ENCODE data around the gene DENND5A. TPM values are rescaled to one million over a fixed set of nuclear protein-coding genes. Genes with fewer than 3 reads are reported as not detected.
"Not testable (repeated sequence)": the region's sequence is repeated elsewhere in the genome, so short reads cannot be mapped to it uniquely, and the experiment has no call there.

The DENND5A gene
- total and polyA plus RNA-seq, 10 donors: 20.8 to 157 (median 110) TPM

DNA sequence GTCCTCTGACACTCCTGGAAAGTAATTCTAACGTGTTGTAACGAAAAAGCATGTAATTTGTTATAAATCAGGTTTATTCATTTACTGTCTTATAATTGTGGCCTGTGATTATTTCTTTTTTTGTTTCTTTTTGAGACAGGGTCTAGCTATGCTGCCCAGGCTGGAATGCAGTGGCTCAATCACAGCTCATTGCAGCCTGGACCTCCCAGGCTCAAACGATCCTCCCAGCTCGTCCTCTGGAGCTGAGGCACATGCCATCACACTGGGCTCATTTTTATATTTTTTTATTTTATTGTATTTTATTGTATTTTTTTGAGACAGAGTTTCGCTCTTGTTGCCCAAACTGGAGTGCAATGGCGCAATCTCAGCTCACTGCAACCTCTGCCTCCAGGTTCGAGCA is 15.9 kb downstream of the DENND5A start:
- Histone ChIP-seq H3K9me3 (no peaks in the 10 kb centered on the region), H3K4me1 (peaks cover 15 to 97% (median 54%) of the 10 kb centered on the region in 6 donors), H3K27ac (peak overlapping the region in 3 of 8 donors; percentile 45 to 68 (median 54)), H3K36me3 (no peaks in the 10 kb centered on the region), H3K4me3 (no peak overlapping the region), H3K27me3 (replicated peaks in 1 of 7) (no peaks in the 10 kb centered on the region)
- TF ChIP-seq POLR2AphosphoS5 (IDR thresholded peaks at IDR 0.05): no peak
- TF ChIP-seq, protein P1, sequence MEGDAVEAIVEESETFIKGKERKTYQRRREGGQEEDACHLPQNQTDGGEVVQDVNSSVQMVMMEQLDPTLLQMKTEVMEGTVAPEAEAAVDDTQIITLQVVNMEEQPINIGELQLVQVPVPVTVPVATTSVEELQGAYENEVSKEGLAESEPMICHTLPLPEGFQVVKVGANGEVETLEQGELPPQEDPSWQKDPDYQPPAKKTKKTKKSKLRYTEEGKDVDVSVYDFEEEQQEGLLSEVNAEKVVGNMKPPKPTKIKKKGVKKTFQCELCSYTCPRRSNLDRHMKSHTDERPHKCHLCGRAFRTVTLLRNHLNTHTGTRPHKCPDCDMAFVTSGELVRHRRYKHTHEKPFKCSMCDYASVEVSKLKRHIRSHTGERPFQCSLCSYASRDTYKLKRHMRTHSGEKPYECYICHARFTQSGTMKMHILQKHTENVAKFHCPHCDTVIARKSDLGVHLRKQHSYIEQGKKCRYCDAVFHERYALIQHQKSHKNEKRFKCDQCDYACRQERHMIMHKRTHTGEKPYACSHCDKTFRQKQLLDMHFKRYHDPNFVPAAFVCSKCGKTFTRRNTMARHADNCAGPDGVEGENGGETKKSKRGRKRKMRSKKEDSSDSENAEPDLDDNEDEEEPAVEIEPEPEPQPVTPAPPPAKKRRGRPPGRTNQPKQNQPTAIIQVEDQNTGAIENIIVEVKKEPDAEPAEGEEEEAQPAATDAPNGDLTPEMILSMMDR (IDR thresholded peaks at IDR 0.05 in 8 of 11, conservative IDR thresholded peaks at IDR 0.05 in 3 of 11): no peak
- no peak for TF ChIP-seq POLR2A (IDR thresholded peaks at IDR 0.05)
- DNase-seq: no peak
- 82 to 96% (median 92%) methylated on average over 7 of the region's 7 CpGs for WGBS, 5 donors
- intact Hi-C loops (cut with DNase I; ENCODE audit: low total_unique reads): no loop called here

DNA sequence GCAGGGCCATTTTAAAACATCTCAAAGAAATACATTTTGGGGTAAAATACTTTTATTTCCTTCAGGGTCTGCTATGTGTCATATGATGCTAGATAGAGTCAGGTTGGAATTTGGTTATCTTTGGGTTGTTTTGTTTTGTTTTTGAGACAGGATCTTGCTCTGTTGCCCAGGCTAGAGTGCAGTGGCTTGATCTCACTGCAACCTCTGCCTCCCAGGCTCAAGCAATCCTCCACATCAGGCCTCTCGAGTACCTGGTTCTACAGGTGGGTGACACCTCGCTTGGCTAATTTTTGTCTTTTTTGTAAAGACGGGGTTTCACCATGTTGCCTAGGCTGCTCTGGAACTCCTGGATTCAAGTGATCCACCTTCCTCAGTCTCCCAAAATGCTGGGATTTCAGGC is 17.3 kb downstream of the DENND5A start:
- 96 to 98% (median 98%) methylated on average over 3 of the region's 3 CpGs for WGBS, 5 donors
- H3K27me3 ChIP-seq (replicated peaks in 1 of 7): no peaks in the 10 kb centered on the region
- TF ChIP-seq POLR2AphosphoS5 (IDR thresholded peaks at IDR 0.05) (no peak), POLR2A (IDR thresholded peaks at IDR 0.05) (no peak)
- TF ChIP-seq, protein P1 (IDR thresholded peaks at IDR 0.05 in 8 of 11, conservative IDR thresholded peaks at IDR 0.05 in 3 of 11): no peak
- H3K9me3 ChIP-seq: no peaks in the 10 kb centered on the region
- no peak overlapping the region for H3K4me3 ChIP-seq
- no peak overlapping the region for H3K27ac ChIP-seq
- intact Hi-C loops (cut with DNase I; ENCODE audit: low total_unique reads): no loop called here
- H3K36me3 ChIP-seq: no peaks in the 10 kb centered on the region
- no peak for DNase-seq
- H3K4me1 ChIP-seq: peaks cover 13 to 92% (median 48%) of the 10 kb centered on the region in 6 donors

DNA sequence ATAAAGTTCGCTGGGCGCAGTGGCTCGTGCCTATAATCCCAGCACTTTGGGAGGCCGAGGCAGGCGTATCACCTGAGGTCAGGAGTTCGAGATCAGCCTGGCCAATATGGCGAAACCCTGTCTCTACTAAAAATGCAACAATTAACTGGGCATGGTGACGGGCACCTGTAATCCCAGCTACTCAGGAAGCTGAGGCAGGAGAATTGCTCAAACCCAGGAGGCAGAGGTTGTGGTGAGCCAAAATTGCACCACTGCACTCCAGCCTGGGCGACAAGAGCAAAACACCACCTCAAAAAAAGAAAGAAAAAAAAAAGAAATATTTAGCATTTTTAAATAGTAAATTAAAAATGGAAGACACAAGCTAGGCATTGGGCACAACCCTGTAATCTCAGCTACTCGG is 28.9 kb downstream of the DENND5A start:
- peaks cover 6 to 55% (median 18%) of the 10 kb centered on the region in 6 donors for H3K4me1 ChIP-seq
- H3K9me3 ChIP-seq; H3K27ac ChIP-seq; intact Hi-C loops (cut with DNase I; ENCODE audit: low total_unique reads); DNase-seq; H3K36me3 ChIP-seq; H3K4me3 ChIP-seq; H3K27me3 ChIP-seq (replicated peaks in 1 of 7): not testable (repeated sequence)
- 70 to 86% (median 79%) methylated on average over 10 of the region's 10 CpGs for WGBS, 5 donors

DNA sequence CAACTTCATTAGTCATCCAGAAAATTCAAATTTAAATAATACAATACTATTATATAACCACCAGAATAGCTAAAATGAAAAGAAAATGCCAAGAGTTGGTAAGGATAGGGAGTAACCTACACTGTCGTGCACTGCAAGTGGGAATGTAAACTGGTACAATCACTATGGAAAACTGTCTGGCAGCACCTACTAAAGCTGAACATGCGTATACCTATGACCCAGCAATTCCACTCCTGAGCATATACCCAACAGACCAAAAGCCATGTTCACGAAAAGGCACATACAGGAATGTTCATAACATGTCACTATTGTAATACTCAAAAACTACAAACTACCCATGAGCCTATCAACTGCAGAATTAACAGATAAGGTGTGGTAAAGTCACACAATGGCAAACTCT is 32.7 kb downstream of the DENND5A start:
- H3K4me1 ChIP-seq: peaks cover 12 to 78% (median 31%) of the 10 kb centered on the region in 6 donors
- intact Hi-C loops (cut with DNase I; ENCODE audit: low total_unique reads): no loop called here
- TF ChIP-seq, protein P1 (IDR thresholded peaks at IDR 0.05 in 8 of 11, conservative IDR thresholded peaks at IDR 0.05 in 3 of 11): no peak
- TF ChIP-seq POLR2A (IDR thresholded peaks at IDR 0.05): no peak
- no peak for TF ChIP-seq POLR2AphosphoS5 (IDR thresholded peaks at IDR 0.05)
- H3K27me3 ChIP-seq (replicated peaks in 1 of 7): no peaks in the 10 kb centered on the region
- 84 to 89% (median 86%) methylated on average over 3 of the region's 3 CpGs for WGBS, 5 donors
- no peaks in the 10 kb centered on the region for H3K36me3 ChIP-seq
- peak overlapping the region in 6 of 8 donors; percentile 60 to 81 (median 78) for H3K27ac ChIP-seq
- no peak for DNase-seq
- H3K9me3 ChIP-seq: peaks cover 0 to 7% (median 0%) of the 10 kb centered on the region in 8 donors
- no peak overlapping the region for H3K4me3 ChIP-seq

DNA sequence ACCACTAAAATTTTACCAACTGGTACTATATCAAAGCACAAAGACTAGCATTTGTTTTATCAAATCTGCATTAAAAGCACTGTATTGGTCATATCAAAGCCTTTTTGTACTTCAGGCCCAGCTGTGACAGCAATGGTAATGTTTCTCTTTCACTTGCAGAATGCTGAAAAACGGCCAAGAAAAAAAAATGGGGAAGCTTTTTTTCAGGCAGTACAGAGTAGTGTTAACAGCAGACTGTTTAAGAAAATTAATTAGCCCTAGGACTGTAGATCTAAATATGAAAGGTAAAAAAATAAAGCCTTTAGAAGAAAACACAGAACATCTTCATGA is 33.3 kb downstream of the DENND5A start:
- no peak for TF ChIP-seq POLR2AphosphoS5 (IDR thresholded peaks at IDR 0.05)
- TF ChIP-seq POLR2A (IDR thresholded peaks at IDR 0.05): no peak
- TF ChIP-seq, protein P1 (IDR thresholded peaks at IDR 0.05 in 8 of 11, conservative IDR thresholded peaks at IDR 0.05 in 3 of 11): no peak
- H3K9me3 ChIP-seq: peaks cover 0 to 7% (median 0%) of the 10 kb centered on the region in 8 donors
- H3K36me3 ChIP-seq: no peaks in the 10 kb centered on the region
- no peaks in the 10 kb centered on the region for H3K27me3 ChIP-seq (replicated peaks in 1 of 7)
- peak overlapping the region; percentile 44 to 81 (median 76) for H3K27ac ChIP-seq
- H3K4me1 ChIP-seq: peaks cover 12 to 78% (median 33%) of the 10 kb centered on the region in 6 donors
- peak overlapping the region in 5 of 8 donors; percentile 15 to 59 (median 20) for H3K4me3 ChIP-seq
- no peak for DNase-seq
- intact Hi-C loops (cut with DNase I; ENCODE audit: low total_unique reads): no loop called here
- 0 to 2% (median 2%) methylated on average over 1 of the region's 1 CpG for WGBS, 5 donors
